OCI-LY7 (cell line): ENCODE measurements around the gene GREB1. TPM values are rescaled to one million over a fixed set of nuclear protein-coding genes. Genes with fewer than 3 reads are reported as not detected.

Experiments
- BruUV-seq: library from RNA; stranded (reverse); fragments of 400-500 nt; replicated peaks from 2 replicates; lab custom pipeline; 2021; lab: Mats Ljungman, UMichigan
- CTCF ChIA-PET: fragments of 300-600 bp; sonication (Branson Sonifier 250); formaldehyde crosslinking; loops from one replicate; lab custom pipeline; 2022; ENCODE audit warnings: antibody characterized with exemption; ENCODE audit not compliant: unreplicated experiment; lab: Charles Lee
- POLR2A ChIA-PET: fragments of 300-600 bp; sonication (Branson Sonifier 250); formaldehyde crosslinking; loops from one replicate; lab custom pipeline; 2022; ENCODE audit warnings: antibody characterized with exemption; lab: Charles Lee
- DNase-seq: peaks from one replicate; pipeline ENCODE4 v3.0.0-alpha.2; 2015; ENCODE audit warnings: low spot score
- H2AFZ ChIP-seq: fragments of 200-600 bp; sonication (generic), shearing (Covaris generic); 2 replicates; pipeline ENCODE4 v1.6.1; 2014; ENCODE audit warnings: mild to moderate bottlenecking, antibody characterized with exemption, low read length, moderate library complexity
- H3K27ac ChIP-seq: fragments of 200-600 bp; sonication (generic); 2 replicates; pipeline ENCODE4 v1.5.1; 2014; ENCODE audit warnings: mixed run types, low read depth, mild to moderate bottlenecking, moderate library complexity, low read length, inconsistent platforms; ENCODE audit not compliant: poor library complexity, severe bottlenecking
- H3K36me3 ChIP-seq: fragments of 200-600 bp; sonication (generic); 2 replicates; pipeline ENCODE4 v1.6.1; 2014; ENCODE audit warnings: mild to moderate bottlenecking, antibody characterized with exemption, low read length, moderate library complexity, mixed read lengths; ENCODE audit not compliant: insufficient read depth
- H3K4me1 ChIP-seq: fragments of 200-600 bp; sonication (generic); 2 replicates; pipeline ENCODE4 v1.5.1; 2014; ENCODE audit warnings: mild to moderate bottlenecking, low read length; ENCODE audit not compliant: insufficient read depth, poor library complexity, severe bottlenecking
- H3K4me2 ChIP-seq: fragments of 200-600 bp; sonication (generic); 2 replicates; pipeline ENCODE4 v1.6.1; 2014; ENCODE audit warnings: mild to moderate bottlenecking, low read length
- H3K4me3 ChIP-seq: fragments of 200-600 bp; sonication (generic); 2 replicates; pipeline ENCODE4 v1.5.1; 2014; ENCODE audit warnings: mild to moderate bottlenecking, low read depth, low read length; ENCODE audit not compliant: poor library complexity, severe bottlenecking
- H3K79me2 ChIP-seq: fragments of 200-600 bp; sonication (generic); 2 replicates; pipeline ENCODE4 v1.6.1; 2016; ENCODE audit warnings: low read depth, mild to moderate bottlenecking, low read length, moderate library complexity, mixed read lengths; ENCODE audit not compliant: insufficient read depth
- H3K9me2 ChIP-seq: fragments of 200-600 bp; sonication (generic); 2 replicates; pipeline ENCODE4 v1.6.1; 2016; ENCODE audit warnings: mild to moderate bottlenecking, low read length, mixed read lengths; ENCODE audit not compliant: insufficient read depth
- H3K9me3 ChIP-seq: fragments of 200-600 bp; sonication (generic); 2 replicates; pipeline ENCODE4 v1.6.1; 2014; ENCODE audit warnings: mild to moderate bottlenecking, mixed run types, low read length, mixed read lengths
- H4K20me1 ChIP-seq: fragments of 200-600 bp; sonication (generic); 2 replicates; pipeline ENCODE4 v1.6.1; 2014; ENCODE audit warnings: mild to moderate bottlenecking, antibody characterized with exemption, low read length, moderate library complexity, mixed read lengths; ENCODE audit not compliant: insufficient read depth
- CTCF ChIP-seq: fragments of 200-600 bp; sonication (generic); conservative IDR thresholded peaks from 2 replicates; pipeline ENCODE4 v1.5.1; 2014; ENCODE audit warnings: mild to moderate bottlenecking, antibody characterized with exemption, low read length, moderate library complexity, mixed read lengths
- EZH2phosphoT487 ChIP-seq: fragments of 200-600 bp; sonication (generic); IDR thresholded peaks from 2 replicates; pipeline ENCODE4 v1.6.1; 2018; ENCODE audit warnings: low read depth, borderline replicate concordance, mild to moderate bottlenecking, mixed run types, antibody characterized with exemption, low read length, moderate library complexity, mixed read lengths
- intact Hi-C: fragments of 100-400 bp; cut with micrococcal nuclease; formaldehyde crosslinking; loops from one replicate; pipeline ENCODE4 v1.10.0; 2022; ENCODE audit not compliant: unreplicated experiment
- total RNA-seq, 2 experiments: library from RNA; depleted of rRNA in 1 of 2; stranded (reverse); fragments of >200 nt in 1 of 2; shearing (Covaris generic) in 1 of 2; gene quantifications; 2 replicates each; pipeline ENCODE4 v1.2.3, GENCODE V29; 2014 to 2022

The GREB1 gene
- total RNA-seq, 2 experiments from 2014 or later, result 3.5 to 8.4 TPM

DNA sequence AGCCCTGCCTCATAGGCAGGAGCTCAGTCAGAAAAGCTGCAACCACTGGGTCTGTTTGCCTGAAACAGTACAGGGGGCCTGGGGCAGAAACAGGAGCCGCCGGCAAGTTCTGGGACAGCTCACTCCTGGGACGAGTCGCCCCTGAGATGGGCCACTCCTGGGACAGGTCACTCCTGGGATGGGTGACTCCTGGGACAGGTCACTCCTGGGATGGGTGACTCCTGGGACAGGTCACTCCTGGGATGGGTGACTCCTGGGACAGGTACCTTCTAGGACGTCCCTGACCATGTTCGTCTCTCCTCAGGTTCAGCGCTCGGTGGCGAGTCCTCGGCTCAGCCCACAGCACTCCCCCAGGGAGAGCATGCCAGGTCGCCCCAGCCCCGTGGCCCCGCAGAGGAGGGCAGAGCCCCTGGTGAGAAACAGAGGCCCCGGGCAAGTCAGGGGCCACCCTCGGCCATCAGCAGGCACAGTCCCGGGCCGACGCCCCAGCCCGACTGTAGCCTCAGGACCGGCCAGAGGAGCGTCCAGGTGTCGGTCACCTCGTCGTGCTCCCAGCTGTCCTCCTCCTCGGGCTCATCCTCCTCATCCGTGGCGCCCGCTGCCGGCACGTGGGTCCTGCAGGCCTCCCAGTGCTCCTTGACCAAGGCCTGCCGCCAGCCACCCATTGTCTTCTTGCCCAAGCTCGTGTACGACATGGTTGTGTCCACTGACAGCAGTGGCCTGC lies 84.3 kb downstream of the GREB1 start:
- no peak overlapping the region for H3K4me3 ChIP-seq
- ChIA-PET POLR2A (no interaction called here), CTCF (no interaction called here)
- H3K4me2 ChIP-seq, result no peak overlapping the region
- no peaks in the 10 kb centered on the region for H3K36me3 ChIP-seq
- no peaks in the 10 kb centered on the region for H4K20me1 ChIP-seq
- H3K9me2 ChIP-seq, result no peaks in the 10 kb centered on the region
- no TSS peak for BruUV-seq
- H2AFZ ChIP-seq, result no peak overlapping the region
- TF ChIP-seq CTCF (no peak), EZH2phosphoT487 (no peak)
- DNase-seq, result no peak
- H3K27ac ChIP-seq, result no peak overlapping the region
- intact Hi-C loops, result no loop called here
- no peaks in the 10 kb centered on the region for H3K4me1 ChIP-seq
- no peaks in the 10 kb centered on the region for H3K9me3 ChIP-seq
- H3K79me2 ChIP-seq, result no peaks in the 10 kb centered on the region

DNA sequence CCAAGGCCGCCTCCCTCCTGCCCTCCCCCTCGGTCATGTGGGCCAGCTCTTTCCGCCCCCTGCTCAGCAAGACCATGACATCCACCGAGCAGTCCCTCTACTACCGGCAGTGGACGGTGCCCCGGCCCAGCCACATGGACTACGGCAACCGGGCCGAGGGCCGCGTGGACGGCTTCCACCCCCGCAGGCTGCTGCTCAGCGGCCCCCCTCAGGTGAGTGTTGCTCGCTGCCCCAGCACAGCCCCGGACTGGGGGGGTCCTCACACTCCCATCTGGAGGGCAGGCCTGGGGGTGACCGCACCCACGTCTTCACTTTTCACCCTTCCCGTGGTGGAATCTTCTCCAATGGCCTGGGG lies 84.8 kb downstream of the GREB1 start:
- H3K36me3 ChIP-seq, result no peaks in the 10 kb centered on the region
- no peak overlapping the region for H3K27ac ChIP-seq
- no TSS peak for BruUV-seq
- TF ChIP-seq CTCF, result no peak
- no peak for TF ChIP-seq EZH2phosphoT487
- intact Hi-C loops, result no loop called here
- H3K79me2 ChIP-seq, result no peaks in the 10 kb centered on the region
- no peak overlapping the region for H3K4me2 ChIP-seq
- H3K4me3 ChIP-seq, result no peak overlapping the region
- CTCF ChIA-PET, result no interaction called here
- no peaks in the 10 kb centered on the region for H3K4me1 ChIP-seq
- no peak for DNase-seq
- POLR2A ChIA-PET, result interaction anchor here (0.6 kb wide), 1 partner anchor 476 kb away, joined by 3 read pairs; no protein-coding TSS in a partner anchor
- no peaks in the 10 kb centered on the region for H3K9me2 ChIP-seq
- no peaks in the 10 kb centered on the region for H4K20me1 ChIP-seq
- H3K9me3 ChIP-seq, result no peaks in the 10 kb centered on the region
- no peak overlapping the region for H2AFZ ChIP-seq

DNA sequence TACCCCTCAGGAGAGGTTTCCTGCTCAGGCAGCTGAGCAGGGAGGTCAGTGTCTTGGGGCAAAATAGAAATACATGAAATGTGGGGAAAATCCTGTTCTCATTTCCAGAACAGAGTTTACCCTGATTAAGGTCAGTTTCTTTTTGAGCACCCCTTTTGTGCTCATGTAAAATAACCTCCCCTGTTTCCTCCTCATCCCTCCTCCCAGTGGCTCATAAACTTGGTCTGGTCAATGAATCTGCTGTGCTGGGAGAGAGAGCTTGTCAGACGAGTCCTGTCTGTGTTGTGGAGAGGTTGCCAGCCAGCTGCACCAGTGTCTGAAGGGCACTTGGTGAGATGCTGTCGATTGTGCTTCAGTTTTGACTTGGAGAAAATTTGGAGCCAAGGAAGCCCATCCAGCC lies 87.6 kb downstream of the GREB1 start:
- TF ChIP-seq CTCF (no peak), EZH2phosphoT487 (no peak)
- DNase-seq, result no peak
- Histone ChIP-seq H3K4me1 (no peaks in the 10 kb centered on the region), H3K27ac (no peak overlapping the region), H4K20me1 (no peaks in the 10 kb centered on the region), H3K4me3 (no peak overlapping the region), H3K9me2 (no peaks in the 10 kb centered on the region), H3K9me3 (no peaks in the 10 kb centered on the region), H2AFZ (no peak overlapping the region), H3K79me2 (no peaks in the 10 kb centered on the region), H3K36me3 (no peaks in the 10 kb centered on the region), H3K4me2 (no peak overlapping the region)
- ChIA-PET POLR2A (no interaction called here), CTCF (no interaction called here)
- no TSS peak for BruUV-seq
- intact Hi-C loops, result no loop called here
